Measurements from ENCODE around the gene HAUS2.
"Not testable (repeated sequence)": the region's sequence is repeated elsewhere in the genome, so short reads cannot be mapped to it uniquely, and the experiment has no call there.

The HAUS2 gene

DNA sequence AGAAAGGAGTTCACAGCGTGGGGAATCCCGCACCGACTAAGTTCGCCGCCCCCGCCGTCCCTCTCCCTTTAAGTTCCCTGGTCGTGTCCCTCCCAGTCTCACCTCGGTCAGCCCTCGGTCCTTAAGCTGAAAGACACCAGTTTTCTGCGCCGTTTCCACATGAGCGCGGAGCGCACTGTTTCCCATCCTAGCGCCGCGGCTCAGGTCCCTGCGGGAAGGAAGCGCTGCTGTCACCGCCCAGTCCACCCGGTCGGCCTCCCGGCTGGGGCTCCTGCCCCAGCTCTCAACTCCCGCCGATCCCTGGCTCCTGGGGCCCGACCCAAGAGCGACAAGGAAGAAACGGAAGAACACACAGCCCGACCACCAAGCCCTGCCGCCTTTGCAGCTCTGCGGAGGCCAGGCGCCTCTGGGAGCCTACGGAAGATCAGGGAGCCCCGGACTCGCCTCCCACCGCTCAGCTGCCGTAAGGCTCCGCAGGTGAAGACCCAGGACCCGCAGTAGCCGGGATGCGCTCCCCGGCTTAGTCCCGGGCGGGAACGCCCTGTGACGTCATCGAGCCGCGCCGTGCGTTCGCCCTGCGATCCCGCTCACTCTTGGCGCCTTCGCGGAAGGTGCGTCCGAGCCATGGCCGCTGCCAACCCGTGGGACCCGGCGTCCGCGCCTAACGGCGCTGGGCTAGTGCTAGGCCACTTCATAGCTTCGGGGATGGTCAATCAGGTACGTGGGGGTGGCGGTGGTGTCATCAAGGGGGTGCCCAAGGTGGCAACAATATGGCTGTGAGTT, at the start of gene HAUS2, which contains the start of gene LRRC57:
HAUS2 (plus strand) TSS at position 590 of the 783 bp plus-strand sequence; CDS start at position 625, 35 bp downstream.
LRRC57 (minus strand) TSS at position 545 of the 783 bp plus-strand sequence; CDS start at position 186, 359 bp downstream.
- DNase-seq (ENCODE audit: low spot score): peak; percentile 68

DNA sequence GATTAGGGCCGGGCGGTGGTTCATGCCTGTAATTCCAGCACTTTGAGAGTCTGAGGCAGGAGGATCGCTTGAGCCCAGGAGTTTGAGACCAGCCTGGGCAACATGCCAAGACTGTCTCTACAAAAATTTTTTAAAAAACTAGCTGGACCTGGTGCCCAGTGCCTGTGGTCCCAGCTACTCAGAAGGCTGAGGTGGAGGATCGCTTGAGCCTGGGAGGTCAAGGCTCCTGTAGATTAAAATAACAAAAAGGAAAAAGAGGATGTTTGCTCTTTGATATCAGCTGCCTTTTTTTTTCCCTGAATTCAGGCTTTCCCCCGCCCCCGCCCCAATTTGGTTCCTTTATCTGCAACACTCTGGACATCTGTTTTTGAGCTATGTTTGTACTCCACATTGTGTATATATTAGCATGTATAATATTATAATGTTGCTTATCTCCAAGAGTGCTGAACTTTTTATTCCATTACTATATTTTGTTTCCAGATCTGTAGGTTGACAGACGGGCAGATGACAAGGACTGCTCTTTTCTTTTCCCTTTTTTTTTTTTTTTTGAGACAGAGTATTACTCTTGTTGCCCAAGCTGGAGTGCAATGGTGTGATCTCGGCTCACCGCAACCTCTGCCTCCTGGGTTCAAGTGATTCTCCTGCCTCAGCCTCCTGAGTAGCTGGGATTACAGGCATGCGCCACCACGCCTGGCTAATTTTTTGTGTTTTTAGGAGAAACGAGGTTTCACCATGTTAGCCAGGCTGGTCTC, 48.6 kb upstream of the HAUS2 start:
- DNase-seq (ENCODE audit: low spot score): no peak

DNA sequence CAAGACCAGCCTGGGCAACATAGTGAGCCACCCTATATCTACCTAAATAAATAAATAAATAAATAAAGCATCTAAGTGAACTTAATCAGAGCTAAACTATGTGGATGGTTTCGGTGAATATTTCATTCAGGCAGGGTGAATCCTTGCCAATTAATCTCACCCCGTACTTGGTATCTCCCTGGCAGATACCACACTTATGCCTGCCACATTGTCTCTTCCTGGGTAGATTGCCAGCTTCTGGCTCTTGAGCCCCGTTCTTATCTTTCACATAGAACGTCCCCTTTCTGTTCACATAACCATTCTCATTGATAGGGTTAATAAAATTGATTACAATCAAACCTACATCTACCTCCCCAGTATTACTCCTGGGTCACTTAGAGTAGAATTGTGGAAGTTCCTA, 46.2 kb upstream of the HAUS2 start:
- DNase-seq (ENCODE audit: low spot score): no peak

DNA sequence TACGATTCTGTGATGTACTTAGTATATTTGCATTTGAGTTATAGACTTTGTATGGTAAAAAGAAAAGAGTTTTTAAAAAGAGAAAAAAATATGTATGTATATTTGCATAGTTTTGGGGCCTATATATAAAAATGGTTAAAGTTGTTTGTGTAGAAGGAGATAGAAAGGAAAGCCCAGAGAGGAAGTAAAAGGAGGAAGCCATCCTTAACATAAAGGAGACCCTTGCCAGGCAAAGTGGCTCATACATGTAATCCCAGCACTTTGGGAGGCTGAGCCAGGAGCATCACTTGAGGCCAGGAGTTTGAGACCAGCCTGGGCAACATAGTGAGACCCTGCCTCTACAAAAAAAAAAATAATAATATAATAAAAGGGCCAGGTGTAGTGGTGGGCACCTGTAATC, 44.8 kb upstream of the HAUS2 start:
- DNase-seq (ENCODE audit: low spot score): no peak

DNA sequence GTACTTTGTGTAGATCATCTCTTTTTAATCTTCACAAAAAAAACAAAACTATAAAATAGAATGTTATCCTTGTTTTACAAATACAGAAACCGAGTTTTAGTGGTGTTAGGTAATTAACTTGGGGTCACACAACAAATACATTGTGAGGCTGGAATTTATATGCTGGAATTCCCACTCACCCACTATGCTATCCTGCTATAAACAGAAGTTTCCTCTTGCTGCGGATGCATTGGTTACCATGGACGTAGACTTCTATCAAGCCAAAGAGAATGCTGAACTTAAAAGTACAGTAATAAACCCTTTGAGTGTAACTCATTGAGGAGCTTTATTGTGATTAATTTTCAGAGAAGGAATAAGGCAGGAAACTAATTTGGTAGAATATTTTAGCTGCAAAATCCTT, 44.0 kb upstream of the HAUS2 start:
- DNase-seq (ENCODE audit: low spot score): no peak

DNA sequence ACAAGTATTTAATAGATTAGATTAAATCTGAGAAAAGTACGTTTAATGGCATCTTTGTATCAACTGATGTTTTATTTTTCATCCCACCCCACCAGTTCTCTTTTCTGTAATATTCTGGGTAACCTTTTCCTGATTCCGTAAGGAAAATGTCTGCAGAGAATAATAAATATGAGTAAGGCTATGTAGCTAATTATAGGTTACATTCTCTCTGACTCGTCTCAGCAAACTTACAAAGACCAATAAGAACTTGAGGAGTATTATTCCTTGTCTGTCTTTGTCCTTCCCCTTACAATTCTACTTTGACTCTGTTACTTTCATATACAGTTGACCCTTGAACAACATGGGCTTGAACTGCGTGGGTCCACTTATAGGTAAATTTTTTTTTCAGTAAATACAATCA, 41.1 kb upstream of the HAUS2 start:
- DNase-seq (ENCODE audit: low spot score): no peak

DNA sequence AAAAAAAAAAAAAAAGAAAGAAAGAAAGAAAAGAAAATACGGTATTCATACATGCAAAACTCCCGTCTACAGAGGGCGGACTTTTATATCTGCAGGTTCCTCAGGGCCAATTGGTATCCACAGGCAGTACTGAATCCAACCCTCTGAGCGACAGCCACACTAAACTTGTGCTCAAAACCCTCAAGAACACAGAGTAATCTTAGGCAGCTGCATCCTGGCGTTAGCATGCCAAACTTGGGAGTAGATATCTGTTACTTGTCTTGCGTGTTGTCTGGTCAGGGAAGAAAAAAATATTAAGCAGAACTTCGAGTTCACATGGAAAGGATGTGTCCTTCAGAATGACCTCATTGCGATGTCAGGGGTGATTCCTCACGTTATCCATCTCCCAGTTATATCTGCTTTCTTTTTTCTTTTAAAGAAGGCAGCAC, 40.4 kb upstream of the HAUS2 start:
- DNase-seq (ENCODE audit: low spot score): no peak

DNA sequence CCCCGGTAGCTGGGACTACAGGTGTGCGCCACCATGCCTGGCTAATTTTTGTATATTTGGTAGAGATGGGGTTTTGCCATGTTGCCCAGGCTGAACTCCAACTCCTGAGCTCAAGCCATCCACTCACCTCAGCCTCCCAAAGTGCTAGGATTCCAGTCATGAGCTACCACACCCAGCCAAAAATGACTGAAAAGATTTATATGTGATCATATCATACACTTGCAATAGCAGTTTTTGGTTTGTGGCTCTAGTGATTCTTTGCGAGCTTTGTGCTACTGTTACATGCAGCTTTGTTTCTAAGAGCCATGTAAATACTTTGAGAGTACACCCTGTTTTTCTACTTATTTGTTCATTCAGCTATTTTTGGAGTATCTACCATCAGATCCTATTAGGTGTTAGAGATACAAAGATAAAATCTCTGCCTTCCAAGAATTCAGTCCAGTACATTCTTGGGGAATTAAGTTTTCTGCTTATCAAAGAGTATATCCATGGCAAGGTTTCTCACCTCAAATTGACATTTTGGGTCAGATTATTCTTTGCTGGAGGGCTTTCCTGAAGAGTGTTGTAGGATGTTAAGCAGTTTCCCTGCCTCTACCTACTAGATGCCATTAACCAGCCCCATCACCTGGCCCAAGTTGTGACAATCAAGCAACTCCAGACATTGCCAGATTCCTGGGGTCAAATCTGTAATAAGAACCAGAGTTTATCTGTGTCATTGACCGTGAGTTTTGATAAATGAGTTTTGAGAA, 38.2 kb upstream of the HAUS2 start:
- DNase-seq (ENCODE audit: low spot score): no peak

DNA sequence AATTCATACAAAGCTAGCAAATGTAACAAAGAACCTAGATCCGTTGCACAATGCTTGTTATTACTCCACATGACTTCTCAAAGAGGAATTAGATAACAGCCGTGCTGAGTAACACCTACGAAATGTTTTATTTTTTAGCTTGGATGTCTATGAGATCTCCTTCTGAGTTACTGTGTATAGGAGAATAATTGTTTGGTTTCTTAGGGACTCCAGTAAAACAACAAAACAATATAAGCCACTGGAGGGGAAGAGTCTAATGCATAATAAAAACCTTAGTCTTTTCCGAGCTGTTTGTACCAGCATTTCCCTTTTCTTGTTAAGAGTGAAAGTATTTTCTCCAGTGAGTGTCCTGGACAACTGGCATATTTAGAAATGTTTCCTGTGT, 37.6 kb upstream of the HAUS2 start:
- DNase-seq (ENCODE audit: low spot score): peak; percentile 11

DNA sequence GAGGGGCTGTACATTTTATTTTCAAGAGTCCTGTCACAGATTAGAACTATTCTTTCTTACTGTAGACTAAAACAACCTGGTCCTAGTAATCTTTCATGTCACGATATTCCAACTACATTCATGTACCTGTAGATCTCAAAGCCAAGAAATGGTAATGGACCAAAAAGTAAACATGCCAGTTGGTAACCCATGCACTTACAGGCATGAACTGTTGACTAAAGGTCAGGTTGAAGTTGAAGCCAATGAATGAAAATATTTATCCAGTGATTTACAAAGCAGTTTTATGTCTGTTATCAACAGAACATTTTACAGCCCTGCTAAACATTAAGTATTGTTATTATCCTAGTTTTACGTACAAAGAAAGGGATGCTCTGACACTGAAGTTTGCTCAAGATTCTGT, 25.3 kb upstream of the HAUS2 start:
- DNase-seq (ENCODE audit: low spot score): no peak

DNA sequence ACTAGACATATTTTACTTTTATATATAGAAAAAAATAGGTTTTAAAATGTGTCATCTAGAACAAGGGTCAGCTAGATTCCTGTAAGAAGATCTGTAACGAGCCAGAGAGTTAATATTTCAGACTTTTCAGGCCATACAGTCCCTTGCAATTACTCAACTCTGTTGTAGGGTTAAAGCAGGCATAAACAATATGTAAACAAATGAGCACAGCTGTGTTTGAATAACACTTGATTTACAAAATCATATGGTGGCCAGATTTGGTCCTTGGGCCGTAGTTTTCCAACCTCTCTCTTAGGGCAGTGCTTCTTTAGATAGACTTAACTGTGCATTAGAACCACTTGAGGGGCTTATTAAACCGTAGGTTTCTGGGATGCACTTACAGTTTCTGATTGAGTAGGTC, 19.7 kb upstream of the HAUS2 start:
- no peak for DNase-seq (ENCODE audit: low spot score)

DNA sequence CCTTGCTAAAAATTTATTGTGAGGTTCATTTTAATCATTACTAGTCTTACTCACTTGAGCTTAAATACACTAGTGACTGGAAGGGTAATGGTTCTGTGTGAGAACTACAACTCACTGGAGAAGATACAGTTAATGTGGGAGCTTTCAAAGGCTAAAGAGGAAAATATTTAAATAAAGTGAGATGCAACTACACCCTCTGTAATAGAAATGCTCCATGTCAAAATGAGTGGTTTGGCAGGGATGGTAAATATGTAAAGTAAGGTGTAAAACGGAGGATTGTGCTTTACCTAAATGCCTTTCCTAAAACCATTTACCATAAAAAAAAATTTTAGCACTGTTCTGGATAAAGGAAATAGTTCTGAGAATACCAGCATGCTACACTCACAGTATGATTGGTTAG, 15.4 kb upstream of the HAUS2 start:
- no peak for DNase-seq (ENCODE audit: low spot score)

DNA sequence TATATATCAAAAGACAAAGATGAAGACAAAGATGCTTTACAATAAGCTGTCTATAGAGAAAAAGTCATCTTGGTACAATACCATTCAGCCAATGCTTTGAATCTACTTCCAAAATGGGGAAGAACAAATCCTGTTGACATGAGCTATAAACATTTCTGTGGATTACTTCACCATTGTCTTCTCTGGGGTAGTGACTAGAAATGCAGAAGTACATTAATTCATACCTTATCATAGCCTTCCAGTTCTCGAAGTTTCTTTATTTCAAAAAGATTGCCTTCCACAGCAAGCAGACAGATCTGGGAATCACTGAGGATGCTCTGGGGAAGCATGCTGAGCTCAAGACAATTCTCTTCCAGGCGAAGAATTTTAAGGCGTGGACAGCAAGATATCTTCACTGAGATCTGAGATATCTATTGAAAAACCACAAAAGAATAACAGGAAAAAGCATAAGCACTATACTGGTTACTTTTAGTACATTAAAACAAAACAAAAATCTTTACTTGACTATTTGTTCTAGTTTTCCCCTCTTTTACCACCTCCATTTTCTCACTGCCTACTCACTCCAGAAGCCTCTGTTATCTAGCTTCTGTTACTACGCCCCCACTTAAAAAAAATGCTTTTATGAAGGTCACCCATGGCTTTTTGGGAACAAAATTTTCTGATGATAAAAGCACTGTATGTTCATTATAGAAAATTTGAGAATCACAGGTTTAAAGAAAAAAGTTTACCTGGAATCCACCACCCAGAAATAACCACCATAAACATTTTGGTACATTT, 3.6 kb upstream of the HAUS2 start:
- DNase-seq (ENCODE audit: low spot score): no peak

DNA sequence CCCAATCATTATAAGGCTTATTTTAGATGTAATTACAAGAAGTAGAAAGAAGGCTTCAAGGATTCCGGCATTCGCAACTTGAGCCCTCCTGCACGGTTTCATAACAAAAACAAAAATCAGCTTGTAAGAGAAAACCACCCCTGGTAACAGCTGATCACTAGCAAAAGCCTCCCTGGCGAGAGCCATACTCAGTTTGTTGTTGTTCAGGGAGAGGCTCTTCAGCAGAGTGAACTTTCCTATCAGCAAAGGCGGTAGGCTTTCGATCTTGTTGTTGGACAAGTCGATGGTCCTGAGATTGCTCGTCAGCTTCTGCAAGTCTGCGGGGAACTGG, 755 bp upstream of the HAUS2 start:
- DNase-seq (ENCODE audit: low spot score): no peak

DNA sequence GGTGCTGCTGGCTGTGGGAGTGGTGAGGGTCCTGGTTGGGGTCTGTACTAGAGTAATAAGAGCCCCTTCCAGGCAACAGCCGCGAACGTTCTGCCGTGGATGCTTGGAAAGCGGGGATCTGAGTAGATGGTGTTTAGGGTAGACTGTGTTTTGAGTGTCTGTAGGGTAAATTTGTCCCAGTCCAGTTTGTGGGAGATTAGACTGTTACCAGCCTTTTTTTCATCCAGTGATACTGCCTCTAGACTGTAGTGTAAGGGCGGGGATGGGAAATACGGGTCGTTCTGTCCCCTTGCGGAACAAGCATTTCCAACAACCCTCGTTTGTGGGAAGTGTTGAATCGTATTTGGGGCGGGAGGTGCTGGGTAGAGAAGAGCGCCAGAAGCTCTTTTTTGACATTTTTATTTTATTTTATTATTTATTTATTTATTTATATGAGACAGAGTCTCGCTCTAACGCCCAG, 424 bp downstream of the HAUS2 start:
- peak; percentile 47 for DNase-seq (ENCODE audit: low spot score)

DNA sequence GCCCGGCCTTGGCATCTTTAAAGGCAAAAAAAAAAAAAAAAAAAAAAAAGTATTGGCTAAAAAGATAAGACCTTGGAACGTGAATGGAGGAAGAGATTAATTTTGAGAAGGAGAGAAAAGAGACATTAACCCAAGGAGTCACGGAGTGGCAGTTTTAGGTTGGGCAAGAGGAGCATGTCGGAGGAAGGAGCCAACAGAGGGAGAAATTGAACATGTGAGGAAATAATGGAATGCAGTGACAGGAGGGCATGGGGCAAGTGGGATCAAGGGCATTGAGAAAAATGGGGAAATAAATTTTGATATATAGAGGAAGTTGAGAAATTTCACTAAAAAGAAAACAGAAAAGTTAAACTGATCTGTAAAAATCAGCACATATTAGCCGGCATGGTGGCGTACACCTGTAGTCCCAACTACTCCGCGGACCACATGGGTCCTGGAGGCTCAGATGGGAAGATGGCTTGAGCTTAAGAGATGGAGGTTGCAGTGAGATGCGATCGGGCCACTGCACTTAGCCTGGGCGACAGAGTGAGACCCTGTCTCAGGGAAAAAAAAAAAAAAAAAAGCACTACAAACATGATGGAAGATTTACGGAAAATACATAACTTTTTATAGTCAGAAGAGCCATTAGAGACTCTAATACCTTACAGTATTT, 1.2 kb downstream of the HAUS2 start:
- no peak for DNase-seq (ENCODE audit: low spot score)

DNA sequence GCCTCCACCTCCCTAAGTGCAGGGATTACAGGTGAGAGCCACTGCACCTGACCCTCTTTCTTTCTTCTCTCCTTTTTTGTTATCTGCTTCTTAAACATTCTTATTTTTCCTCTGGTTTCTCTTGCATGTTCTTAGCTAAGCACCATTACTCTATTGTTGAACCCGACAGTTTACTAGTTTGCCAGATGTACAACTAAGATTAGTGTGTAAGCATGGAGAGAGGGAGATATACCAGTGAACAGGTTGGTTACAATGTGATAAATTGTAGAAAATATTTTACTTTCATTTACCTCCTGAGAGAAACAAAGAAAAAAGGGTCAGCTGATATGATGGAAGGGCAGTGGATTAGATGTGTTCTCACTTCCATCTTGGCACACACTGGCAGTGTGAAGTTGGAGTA, 4.9 kb downstream of the HAUS2 start:
- no peak for DNase-seq (ENCODE audit: low spot score)

DNA sequence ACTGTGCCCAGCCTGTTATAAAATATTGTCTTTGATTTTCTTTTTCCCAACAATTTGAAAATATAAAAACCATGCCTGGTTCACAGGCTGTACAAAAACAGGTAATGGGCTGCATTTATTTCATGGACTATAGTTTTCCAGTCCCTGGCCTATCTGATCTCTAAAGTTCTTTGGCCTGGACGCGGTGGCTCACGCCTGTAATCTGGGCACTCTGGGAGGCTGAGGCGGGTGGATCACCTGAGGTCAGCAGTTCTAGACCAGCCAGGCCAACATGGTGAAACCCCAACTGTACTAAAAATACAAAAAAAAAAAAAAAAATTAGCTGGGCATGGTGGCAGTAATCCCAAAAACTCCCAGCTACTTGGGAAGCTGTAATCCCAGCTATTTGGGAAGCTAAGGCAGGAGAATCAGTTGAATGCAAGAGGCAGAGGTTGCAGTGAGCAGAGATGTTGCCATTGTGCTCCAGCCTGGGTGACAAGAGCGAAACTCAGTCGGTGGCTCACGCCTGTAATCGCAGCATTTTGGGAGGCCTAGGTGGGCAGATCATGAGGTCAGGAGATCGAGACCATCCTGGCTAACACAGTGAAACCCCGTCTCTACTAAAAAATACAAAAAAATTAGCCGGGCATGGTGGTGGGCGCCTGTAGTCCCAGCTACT, 8.0 kb downstream of the HAUS2 start:
- DNase-seq (ENCODE audit: low spot score): not testable (repeated sequence)

DNA sequence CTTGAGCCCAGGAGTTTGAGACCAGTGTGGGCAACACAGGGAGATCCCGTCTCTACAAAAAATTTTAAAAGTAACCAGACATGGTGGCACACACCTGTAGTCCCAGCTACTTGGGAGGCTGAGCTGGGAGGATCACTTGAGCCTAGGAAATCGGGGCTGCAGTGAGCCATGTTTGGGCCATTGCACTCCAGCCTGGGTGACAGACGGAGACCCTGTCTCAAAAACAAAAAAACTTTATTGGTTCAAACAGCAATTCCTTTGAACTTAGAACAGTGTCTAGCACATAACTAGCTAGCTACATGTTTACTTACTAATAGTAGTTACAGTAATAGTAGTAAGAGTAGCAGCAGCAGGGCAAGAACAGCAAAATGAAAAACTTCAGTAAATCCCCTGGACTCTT, 10.1 kb downstream of the HAUS2 start:
- DNase-seq (ENCODE audit: low spot score): no peak

DNA sequence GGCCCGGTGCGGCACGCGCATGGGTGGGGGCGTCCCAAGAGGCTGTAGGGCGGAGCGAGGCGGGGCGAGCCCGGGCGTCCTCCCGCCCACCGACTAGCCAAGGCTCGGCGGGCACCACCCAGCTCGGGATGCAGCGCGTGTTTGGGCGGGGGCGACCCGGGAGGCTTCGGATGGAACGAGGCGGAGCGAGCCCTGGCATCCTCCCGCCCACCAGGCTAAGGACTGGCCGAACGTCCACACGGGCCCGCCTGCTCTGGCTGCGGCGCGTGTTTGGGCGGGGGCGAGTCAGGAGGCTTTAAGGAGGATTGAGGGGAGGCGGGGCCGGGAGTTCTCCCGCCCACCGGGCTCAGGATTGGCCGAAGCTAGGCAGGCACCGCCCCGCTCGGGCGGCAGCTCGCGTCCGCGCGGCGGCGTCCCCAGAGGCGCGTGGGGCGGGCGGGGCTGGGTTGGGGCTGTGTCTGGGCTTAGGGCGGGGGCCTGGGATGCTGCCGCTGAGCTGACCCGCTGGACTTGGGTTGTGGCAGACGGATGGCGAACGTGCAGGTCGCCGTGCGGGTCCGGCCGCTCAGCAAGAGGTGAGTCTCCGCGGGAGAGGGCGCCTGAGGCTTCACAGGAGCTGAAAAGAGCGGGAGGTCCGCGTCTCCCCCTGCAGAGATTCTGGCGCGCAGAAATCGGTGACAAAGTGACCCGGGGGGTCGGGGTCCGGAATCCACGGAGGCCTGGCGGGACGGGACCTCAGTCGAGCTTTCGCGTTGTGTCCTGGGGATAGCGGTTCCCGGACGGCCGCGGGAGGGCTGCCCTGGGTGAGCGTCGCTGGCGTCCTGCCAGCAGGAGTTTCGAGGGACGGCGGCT, 26.8 kb downstream of the HAUS2 start, which contains the start of gene STARD9:
STARD9 (plus strand) TSS at position 419 of the 852 bp plus-strand sequence; CDS start at position 529, 110 bp downstream.
- peak; percentile 98 for DNase-seq (ENCODE audit: low spot score)

All from kidney capillary endothelial cell (primary cell).